ENCODE results near the gene SPHKAP.

Gene SPHKAP

GRCh38 chr2:228105526-228106250, 75.8 kb downstream of the SPHKAP start:
- no peaks in the 10 kb centered on the region for H3K36me3 ChIP-seq (ENCODE audit: control insufficient read depth in 2 of 2, insufficient read depth in 1 of 2, low read length in 2 of 2)
- H3K9me3 ChIP-seq (ENCODE audit: control insufficient read depth, insufficient read depth, low read depth, low read length), result no peaks in the 10 kb centered on the region
- ChIA-PET POLR2A (no interaction called here), CTCF (interaction anchor here (0.6 to 1.1 kb wide), 2 partner anchors 11 to 165 kb away, joined by 3 read pairs; no protein-coding TSS in a partner anchor)
- H3K4me1 ChIP-seq (ENCODE audit: control insufficient read depth, insufficient read depth, low read length), result no peaks in the 10 kb centered on the region
- no peak for TF ChIP-seq ZNF302 (tag by site-specific recombination; IDR thresholded peaks at IDR 0.05; ENCODE audit: low read depth)
- no peak for TF ChIP-seq ZNF239 (tag by site-specific recombination; IDR thresholded peaks at IDR 0.05)
- no peak for TF ChIP-seq ZNF184 (tag by site-specific recombination; IDR thresholded peaks at IDR 0.05)
- no peak for TF ChIP-seq OSR2 (tag by site-specific recombination; IDR thresholded peaks at IDR 0.05)
- no peak for TF ChIP-seq ZNF292 (tag by site-specific recombination; IDR thresholded peaks at IDR 0.05; ENCODE audit: borderline replicate concordance, low read depth)
- no peak for TF ChIP-seq ZNF350 (tag by site-specific recombination; IDR thresholded peaks at IDR 0.05)
- TF ChIP-seq ZNF488 (tag by site-specific recombination; IDR thresholded peaks at IDR 0.05), result no peak
- TF ChIP-seq ZNF398 (tag by site-specific recombination; IDR thresholded peaks at IDR 0.05), result no peak
- no peak for TF ChIP-seq ZNF776 (tag by site-specific recombination; IDR thresholded peaks at IDR 0.05; ENCODE audit: borderline replicate concordance)
- TF ChIP-seq ZNF530 (tag by site-specific recombination; IDR thresholded peaks at IDR 0.05; ENCODE audit: low read depth), result no peak
- no peak for TF ChIP-seq ZNF768 (tag by site-specific recombination; IDR thresholded peaks at IDR 0.05)
- TF ChIP-seq CTCF (tag by site-specific recombination; IDR thresholded peaks at IDR 0.05), result no peak
- no peak for TF ChIP-seq ZFP69B (tag by site-specific recombination; IDR thresholded peaks at IDR 0.05)
- no peak for TF ChIP-seq ZNF629 (tag by site-specific recombination; IDR thresholded peaks at IDR 0.05)
- TF ChIP-seq ZNF148 (tag by site-specific recombination; IDR thresholded peaks at IDR 0.05; ENCODE audit: borderline replicate concordance), result no peak
- TF ChIP-seq ZNF830 (tag by site-specific recombination; IDR thresholded peaks at IDR 0.05; ENCODE audit: low read depth), result no peak
- TF ChIP-seq ZNF624 (tag by site-specific recombination; IDR thresholded peaks at IDR 0.05), result no peak
- TF ChIP-seq ZNF585B (tag by site-specific recombination; IDR thresholded peaks at IDR 0.05), result no peak
- TF ChIP-seq ZNF580 (tag by site-specific recombination; IDR thresholded peaks at IDR 0.05), result no peak
- TF ChIP-seq YY1 (tag by site-specific recombination; IDR thresholded peaks at IDR 0.05), result no peak
- no peak overlapping the region for H3K27ac ChIP-seq (ENCODE audit: extremely low read depth, low read depth, low read length)
- H3K4me3 ChIP-seq (ENCODE audit: low read depth, low read length), result no peak overlapping the region

All from HEK293 (cell line).